Fibroblast of pulmonary artery (primary cell): ENCODE results near the gene TNIK.
"Not testable (repeated sequence)": the region's sequence is repeated elsewhere in the genome, so short reads cannot be mapped to it uniquely, and the experiment has no call there.

ENCODE experiments used
- DNase-seq: peaks from one replicate; pipeline ENCODE4 v3.0.0-alpha.2; 2010; ENCODE audit warnings: low read depth
- H3K4me3 ChIP-seq: replicated peaks from 2 replicates; pipeline ENCODE4 v1.5.1; 2011; ENCODE audit warnings: low read depth, mild to moderate bottlenecking, control low read depth, low read length, moderate library complexity
- TF ChIP-seq, protein P1 (sequence below): IDR thresholded peaks from 2 replicates; pipeline ENCODE4 v1.5.1; 2011; ENCODE audit warnings: mild to moderate bottlenecking, control low read depth, low read length, inconsistent platforms; ENCODE audit errors: missing control alignments

TNIK gene

DNA sequence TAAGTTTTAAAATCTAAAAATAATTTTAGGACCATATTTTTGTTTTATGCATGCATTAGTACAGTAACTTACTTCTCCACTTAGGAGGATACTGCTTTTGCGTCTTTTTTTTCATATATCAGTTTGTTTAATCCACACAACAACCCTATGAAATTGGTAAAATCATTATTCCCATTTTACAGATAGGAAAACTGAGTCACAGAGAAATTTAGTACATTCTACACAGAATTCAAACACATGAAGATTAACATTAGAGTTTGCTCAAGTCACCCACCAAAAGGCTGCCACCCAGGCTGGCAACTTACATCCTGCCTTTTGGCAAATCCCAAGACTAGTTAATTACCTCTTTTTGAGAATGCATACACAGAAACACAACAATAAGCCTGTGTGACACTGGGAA, 28.7 kb downstream of the TNIK start:
- H3K4me3 ChIP-seq, result no peak overlapping the region
- no peak for DNase-seq

DNA sequence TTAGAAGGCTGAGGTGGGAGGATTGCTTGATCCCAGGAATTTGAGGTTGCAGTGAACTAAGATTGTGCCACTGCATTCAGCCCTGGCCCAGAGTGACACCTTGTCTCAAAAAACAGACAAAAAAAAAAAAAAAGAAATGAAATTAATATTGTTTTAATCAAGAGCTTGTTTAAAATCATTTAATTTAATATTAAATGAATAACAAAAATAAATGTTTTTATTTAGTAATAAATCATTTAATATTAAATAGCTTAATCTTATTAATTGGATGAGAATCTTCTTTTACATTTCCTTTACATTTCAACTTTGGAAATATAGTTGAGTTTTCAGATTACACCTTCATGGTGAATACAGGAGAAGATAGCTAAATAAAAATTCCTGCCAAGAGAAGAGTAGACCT, 29.7 kb downstream of the TNIK start:
- TF ChIP-seq, protein P1, sequence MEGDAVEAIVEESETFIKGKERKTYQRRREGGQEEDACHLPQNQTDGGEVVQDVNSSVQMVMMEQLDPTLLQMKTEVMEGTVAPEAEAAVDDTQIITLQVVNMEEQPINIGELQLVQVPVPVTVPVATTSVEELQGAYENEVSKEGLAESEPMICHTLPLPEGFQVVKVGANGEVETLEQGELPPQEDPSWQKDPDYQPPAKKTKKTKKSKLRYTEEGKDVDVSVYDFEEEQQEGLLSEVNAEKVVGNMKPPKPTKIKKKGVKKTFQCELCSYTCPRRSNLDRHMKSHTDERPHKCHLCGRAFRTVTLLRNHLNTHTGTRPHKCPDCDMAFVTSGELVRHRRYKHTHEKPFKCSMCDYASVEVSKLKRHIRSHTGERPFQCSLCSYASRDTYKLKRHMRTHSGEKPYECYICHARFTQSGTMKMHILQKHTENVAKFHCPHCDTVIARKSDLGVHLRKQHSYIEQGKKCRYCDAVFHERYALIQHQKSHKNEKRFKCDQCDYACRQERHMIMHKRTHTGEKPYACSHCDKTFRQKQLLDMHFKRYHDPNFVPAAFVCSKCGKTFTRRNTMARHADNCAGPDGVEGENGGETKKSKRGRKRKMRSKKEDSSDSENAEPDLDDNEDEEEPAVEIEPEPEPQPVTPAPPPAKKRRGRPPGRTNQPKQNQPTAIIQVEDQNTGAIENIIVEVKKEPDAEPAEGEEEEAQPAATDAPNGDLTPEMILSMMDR, result no peak
- no peak overlapping the region for H3K4me3 ChIP-seq
- no peak for DNase-seq

More for the DNA sequence above, 28.7 kb downstream of the TNIK start:
- TF ChIP-seq, protein P1, result no peak

DNA sequence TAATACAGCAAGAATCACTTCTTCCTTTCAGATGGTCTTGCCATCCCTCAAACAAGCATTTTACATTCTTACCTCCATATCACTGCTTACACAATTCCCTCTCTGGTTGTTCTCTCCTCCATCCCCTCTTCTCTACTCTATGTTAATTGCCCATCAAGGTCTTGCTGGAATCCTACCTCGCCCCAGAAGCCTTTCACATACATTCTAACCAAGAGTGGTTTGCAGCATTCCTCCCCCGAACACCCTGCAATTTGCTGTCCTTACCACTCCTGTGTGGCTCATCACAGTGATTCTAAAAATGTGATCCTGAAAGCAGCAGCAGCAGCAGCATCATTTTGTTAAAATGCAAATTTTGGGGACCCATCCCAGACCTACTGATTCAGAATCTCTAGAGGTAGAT, 30.6 kb downstream of the TNIK start:
- no peak overlapping the region for H3K4me3 ChIP-seq
- TF ChIP-seq, protein P1, result no peak
- DNase-seq, result no peak

DNA sequence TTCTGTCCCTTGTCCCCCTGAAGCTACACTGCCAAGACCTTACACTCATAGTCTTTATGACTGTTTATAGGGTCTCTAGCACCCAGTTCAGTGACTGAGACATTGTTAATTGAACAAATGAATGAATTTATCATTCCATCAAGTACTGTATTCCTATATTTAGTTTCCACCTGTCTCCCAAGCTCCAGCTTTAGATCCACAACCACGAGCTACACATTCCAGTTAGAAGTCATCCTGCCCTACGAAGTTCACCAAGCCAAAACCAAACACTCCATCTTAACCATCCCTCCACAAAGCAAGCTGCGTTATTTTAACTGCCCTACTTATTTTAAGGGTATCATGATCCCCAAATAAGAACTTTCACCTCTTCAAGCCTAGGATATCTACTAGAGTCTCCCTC, 31.3 kb downstream of the TNIK start:
- TF ChIP-seq, protein P1, result no peak
- no peak overlapping the region for H3K4me3 ChIP-seq
- DNase-seq, result no peak

DNA sequence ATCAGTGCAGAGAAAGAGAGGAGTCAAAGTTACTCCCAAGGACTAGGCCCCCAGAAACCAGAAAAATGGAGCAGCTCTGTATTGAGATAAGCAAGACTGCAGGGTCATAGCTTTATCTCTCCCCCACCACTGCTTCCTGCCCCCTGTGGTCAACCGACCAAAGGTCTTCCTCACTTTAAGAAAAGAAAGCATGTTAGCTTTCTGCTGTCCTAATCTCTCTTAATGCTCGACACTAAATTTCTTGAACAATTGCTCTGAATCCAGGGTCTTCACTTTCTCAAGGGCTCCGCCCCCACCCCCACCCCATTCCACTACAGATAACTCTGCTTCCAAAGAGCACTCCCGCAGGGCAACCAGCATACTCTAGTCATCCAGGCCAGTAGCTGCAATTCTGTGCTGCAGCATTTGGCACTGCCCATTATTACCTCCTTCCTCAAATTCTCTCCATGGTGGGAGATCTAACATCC, 31.9 kb downstream of the TNIK start:
- H3K4me3 ChIP-seq, result no peak overlapping the region
- TF ChIP-seq, protein P1, result no peak
- DNase-seq, result no peak

DNA sequence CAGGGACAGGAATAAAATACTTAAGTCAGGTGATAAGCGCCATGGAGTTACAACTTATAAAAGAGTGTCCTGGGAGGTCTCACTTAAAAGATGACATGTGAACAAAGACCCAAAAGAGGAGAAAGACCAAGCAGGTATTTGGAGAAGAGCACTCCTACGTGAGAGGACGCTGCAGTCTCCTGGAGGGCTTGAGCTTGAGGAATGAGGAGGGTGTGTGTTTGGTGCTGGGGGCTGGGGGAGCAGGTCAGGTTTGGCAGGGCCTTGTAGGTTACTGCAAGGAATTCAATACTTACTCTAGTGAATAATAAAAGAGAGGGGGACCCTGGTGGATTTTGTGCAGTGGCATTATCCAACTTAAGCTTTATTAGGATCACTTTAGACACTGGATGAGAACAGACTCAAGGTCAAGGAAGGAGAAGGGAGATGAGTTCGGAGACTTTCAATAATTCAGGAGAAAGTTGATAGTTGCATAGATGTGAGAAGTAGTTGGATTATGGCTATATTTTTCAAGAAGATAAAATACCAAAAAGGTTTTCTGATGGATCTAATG, 32.4 kb downstream of the TNIK start:
- DNase-seq, result no peak
- H3K4me3 ChIP-seq, result no peak overlapping the region
- TF ChIP-seq, protein P1, result no peak

DNA sequence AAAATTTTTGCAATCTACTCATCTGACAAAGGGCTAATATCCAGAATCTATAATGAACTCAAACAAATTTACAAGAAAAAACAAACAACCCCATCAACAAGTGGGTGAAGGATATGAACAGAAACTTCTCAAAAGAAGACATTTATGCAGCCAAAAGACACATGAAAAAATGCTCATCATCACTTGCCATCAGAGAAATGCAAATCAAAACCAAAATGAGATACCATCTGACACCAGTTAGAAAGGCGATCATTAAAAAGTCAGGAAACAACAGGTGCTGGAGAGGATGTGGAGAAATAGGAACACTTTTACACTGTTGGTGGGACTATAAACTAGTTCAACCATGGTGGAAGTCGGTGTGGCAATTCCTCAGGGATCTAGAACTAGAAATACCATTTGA, 36.1 kb downstream of the TNIK start:
- not testable (repeated sequence) for H3K4me3 ChIP-seq, DNase-seq

DNA sequence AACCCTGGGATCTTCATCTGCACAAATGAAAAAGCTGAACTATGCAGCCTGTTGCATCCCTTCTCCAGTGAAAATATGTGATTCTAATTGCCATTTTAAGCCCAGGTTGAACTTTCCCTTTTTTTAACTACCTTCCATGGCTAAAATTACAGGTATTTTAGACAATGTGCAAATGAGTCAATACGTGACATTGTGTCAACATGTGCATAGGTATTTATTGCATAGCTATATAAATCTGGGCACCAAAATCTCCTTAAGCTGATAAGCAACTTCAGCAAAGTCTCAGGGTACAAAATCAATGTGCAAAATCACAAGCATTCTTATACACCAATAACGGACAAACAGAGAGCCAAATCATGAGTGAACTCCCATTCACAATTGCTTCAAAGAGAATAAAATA, 37.4 kb downstream of the TNIK start:
- DNase-seq, H3K4me3 ChIP-seq: not testable (repeated sequence)
